T-helper 17 cell (primary cell): ENCODE measurements around the gene CHPF. TPM values are rescaled to one million over a fixed set of nuclear protein-coding genes. Genes with fewer than 3 reads are reported as not detected.

Experiments
- ATAC-seq: fragments of 150-1000 bp; cut with Tn5 transposase; 2 replicates; pipeline ENCODE4 v1.10.0; 2021; ENCODE audit warnings: mild to moderate bottlenecking, moderate library complexity
- DNase-seq, 3 donors: peaks; one replicate each; pipeline versions ENCODE4 v3.0.0 to v3.0.0-alpha.2; 2020 to 2021
- H3K9me3 ChIP-seq: one replicate; pipeline ENCODE4 v1.7.0; 2013; ENCODE audit warnings: low read length, mild to moderate bottlenecking; ENCODE audit not compliant: control insufficient read depth, poor library complexity, severe bottlenecking
- H3K27ac Mint-ChIP-seq: one replicate; pipeline ENCODE4 v1.8.0; 2022; ENCODE audit warnings: mild to moderate bottlenecking, moderate library complexity, mixed read lengths
- H3K27me3 Mint-ChIP-seq: one replicate; pipeline ENCODE4 v1.8.0; 2022; ENCODE audit warnings: mixed read lengths
- H3K36me3 Mint-ChIP-seq: one replicate; pipeline ENCODE4 v1.8.0; 2022; ENCODE audit warnings: low read depth, mixed read lengths
- H3K4me1 Mint-ChIP-seq: one replicate; pipeline ENCODE4 v1.8.0; 2022; ENCODE audit warnings: mild to moderate bottlenecking, mixed read lengths
- H3K4me3 Mint-ChIP-seq: one replicate; pipeline ENCODE4 v1.8.0; 2022; ENCODE audit warnings: mild to moderate bottlenecking, moderate library complexity, mixed read lengths
- total RNA-seq, 4 donors: library from RNA in 2 of 4; stranded (reverse) in 2 of 4; gene quantifications; one replicate each; pipeline ENCODE4 v1.2.3 and lab custom pipeline; 2022 to 2026

CHPF gene
- total RNA-seq, 2 donors from 2014 or later: 9.4 to 10.4 TPM

DNA sequence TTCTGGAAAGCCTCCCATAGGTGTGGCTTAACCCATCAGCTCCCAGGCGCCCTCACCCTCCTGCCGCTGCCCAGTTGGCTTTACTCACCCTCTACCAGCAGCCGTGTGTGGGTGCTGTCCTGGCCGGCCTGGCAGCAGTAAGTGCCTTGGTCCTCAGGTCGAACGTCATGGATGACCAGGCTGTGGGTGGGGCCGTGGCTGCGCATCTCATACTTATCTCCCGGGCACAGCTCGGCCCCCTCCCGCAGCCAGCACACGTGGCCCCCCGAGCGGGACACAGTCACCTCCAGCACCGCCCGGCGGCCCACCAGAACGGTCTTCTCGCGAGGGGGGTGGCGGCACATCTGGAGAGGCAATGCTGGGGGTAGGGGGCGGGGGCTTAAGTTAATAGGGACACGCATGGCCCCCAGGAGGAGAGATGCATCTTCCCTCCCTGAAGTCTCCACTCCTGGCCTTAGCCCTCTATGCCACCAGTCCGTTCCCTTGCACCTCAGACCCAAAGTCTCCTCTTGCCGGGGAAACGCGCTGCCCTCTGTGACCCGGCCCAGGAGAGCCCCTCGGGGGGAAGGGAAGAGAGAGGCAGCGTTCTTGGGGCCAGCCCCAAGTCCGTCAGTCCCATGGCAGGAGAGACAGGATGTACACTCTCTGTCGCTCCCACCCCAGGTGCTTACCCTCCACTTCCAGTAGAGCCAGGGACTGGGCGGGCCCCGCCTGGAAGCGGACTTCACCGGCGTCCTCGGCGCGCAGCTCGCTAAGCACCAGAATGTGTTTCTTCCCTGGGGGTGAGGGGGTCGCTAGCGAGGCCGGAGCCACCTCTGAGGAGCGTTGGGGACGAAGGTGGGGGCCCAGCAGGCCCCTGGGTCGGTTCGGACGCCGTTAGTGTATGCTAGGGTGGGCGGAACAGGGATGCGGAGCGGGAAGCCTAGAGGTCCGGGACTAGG, 8.1 kb upstream of the CHPF start:
- Mint-ChIP-seq H3K27me3 (peaks cover 55% of the 10 kb centered on the region), H3K27ac (no peak overlapping the region), H3K4me3 (peak overlapping the region; percentile 90), H3K4me1 (peaks cover 9% of the 10 kb centered on the region), H3K36me3 (no peaks in the 10 kb centered on the region)
- ATAC-seq: peak; percentile 10
- H3K9me3 ChIP-seq: no peaks in the 10 kb centered on the region
- DNase-seq: no peak

DNA sequence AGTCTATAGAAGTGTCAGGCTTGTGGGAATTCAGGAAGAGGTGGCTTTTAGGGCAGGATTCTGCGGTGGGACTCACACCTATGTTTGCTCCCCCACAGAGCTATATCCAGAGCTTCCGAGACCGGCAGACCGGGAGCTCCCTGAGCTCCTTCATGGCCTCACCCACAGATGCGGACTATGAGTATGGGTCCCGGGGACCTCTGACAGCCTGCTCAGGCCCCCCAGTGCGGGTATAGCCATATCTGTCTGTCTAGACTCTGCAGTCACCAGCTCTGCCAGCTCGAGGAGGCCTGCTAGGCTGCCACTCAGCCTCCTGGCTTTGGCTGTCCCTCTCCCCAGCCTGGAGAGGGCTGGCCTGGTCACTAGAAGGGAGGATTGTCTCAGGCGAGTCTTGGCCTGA, 6.0 kb upstream of the CHPF start:
- no peak for ATAC-seq
- no peak for DNase-seq
- no peaks in the 10 kb centered on the region for H3K9me3 ChIP-seq
- no peak overlapping the region for H3K4me3 Mint-ChIP-seq
- H3K36me3 Mint-ChIP-seq: no peaks in the 10 kb centered on the region
- peaks cover 13% of the 10 kb centered on the region for H3K4me1 Mint-ChIP-seq
- H3K27me3 Mint-ChIP-seq: peaks cover 45% of the 10 kb centered on the region
- H3K27ac Mint-ChIP-seq: no peak overlapping the region

DNA sequence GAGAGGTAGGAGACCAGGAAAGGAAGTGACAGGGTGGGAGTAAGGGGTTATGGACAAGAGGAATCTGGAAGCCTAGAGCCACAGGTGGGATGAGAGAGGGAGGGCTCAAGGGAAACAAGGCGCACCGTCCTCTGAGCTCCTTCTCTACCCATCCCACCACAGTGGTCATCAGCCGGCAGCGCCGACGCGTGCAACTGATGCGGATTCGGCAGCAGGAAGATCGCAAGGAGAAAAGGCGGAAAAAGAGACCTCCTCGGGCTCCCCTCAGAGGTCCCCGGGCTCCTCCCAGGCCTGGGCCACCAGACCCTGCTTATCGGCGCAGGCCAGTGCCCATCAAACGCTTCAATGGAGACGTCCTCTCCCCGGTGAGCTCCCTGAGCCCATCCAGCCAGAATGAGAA, 5.4 kb upstream of the CHPF start:
- no peaks in the 10 kb centered on the region for H3K9me3 ChIP-seq
- peaks cover 17% of the 10 kb centered on the region for H3K4me1 Mint-ChIP-seq
- H3K27me3 Mint-ChIP-seq: peaks cover 39% of the 10 kb centered on the region
- H3K27ac Mint-ChIP-seq: no peak overlapping the region
- no peak for DNase-seq
- no peak overlapping the region for H3K4me3 Mint-ChIP-seq
- no peak for ATAC-seq
- no peaks in the 10 kb centered on the region for H3K36me3 Mint-ChIP-seq

DNA sequence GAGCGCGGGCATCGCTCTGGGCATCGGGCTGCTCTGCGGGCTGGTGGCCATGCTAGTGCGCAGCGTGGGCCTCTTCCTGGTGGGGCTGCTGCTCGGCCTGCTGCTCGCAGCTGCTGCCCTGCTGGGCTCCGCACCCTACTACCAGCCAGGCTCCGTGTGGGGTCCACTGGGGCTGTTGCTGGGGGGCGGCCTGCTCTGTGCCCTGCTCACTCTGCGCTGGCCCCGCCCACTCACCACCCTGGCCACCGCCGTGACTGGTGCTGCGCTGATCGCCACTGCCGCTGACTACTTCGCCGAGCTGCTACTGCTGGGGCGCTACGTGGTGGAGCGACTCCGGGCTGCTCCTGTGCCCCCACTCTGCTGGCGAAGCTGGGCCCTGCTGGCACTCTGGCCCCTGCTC, 4.0 kb upstream of the CHPF start:
- H3K27ac Mint-ChIP-seq: no peak overlapping the region
- DNase-seq: no peak
- H3K36me3 Mint-ChIP-seq: no peaks in the 10 kb centered on the region
- no peaks in the 10 kb centered on the region for H3K9me3 ChIP-seq
- no peak for ATAC-seq
- no peak overlapping the region for H3K4me3 Mint-ChIP-seq
- H3K27me3 Mint-ChIP-seq: peaks cover 31% of the 10 kb centered on the region
- H3K4me1 Mint-ChIP-seq: peaks cover 20% of the 10 kb centered on the region

DNA sequence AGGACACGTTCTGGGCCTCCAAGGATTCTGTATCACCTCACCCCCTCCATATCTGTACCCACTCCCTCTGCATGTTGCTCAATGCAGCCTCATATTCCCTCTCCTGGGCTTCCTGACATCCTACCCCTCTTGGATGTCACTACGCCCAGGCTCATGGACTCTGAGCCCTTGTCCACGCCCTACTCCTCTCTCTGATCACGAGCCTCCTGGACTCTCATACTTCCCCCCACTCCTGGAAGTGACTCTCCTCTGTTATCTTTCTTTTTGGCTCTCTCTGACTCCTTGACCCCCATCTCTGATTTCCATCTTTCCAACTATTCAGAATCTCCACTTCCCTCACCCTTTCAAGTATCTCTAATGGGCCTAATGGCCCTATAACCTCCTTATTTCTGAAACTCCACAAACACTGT, 2.3 kb upstream of the CHPF start:
- no peaks in the 10 kb centered on the region for H3K36me3 Mint-ChIP-seq
- H3K4me1 Mint-ChIP-seq: peaks cover 23% of the 10 kb centered on the region
- DNase-seq (no peak), ATAC-seq (no peak)
- no peak overlapping the region for H3K27ac Mint-ChIP-seq
- peaks cover 23% of the 10 kb centered on the region for H3K27me3 Mint-ChIP-seq
- H3K9me3 ChIP-seq: no peaks in the 10 kb centered on the region
- no peak overlapping the region for H3K4me3 Mint-ChIP-seq

DNA sequence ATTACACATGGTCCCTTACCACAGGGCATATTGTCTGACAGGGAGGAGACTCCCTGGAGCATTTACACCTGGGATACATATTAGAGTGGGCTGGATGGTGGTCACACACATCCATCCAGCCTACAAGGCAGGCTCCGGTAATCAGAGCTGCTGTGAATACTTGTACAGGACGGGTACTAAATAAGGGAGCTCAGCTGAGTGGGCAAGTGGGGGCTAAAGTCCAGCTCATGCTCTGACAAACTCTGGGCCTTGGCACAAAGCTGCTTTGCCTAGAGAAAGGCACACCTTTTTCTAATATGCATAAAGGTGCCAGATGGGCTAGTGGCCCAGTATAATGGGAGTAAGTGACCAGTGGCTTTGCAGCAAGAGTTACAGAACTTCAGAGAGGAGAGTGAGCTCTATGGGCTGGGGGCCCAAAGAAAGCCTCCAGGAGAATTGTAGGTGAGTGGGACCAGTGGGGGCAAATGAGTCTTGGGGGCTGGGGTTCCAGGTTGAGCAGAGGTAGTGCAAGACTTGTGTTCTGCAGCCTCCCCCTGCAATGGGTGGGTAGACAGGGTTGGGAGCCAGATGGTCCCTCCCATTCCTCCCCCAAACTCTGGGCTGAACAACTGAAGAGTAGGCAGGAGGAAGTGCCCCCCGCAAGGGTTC, 1.8 kb upstream of the CHPF start:
- no peaks in the 10 kb centered on the region for H3K9me3 ChIP-seq
- Mint-ChIP-seq H3K27me3 (peaks cover 18% of the 10 kb centered on the region), H3K4me1 (peaks cover 21% of the 10 kb centered on the region), H3K36me3 (no peaks in the 10 kb centered on the region), H3K4me3 (peak overlapping the region; percentile 92), H3K27ac (peak overlapping the region; percentile 85)
- no peak for ATAC-seq
- no peak for DNase-seq

DNA sequence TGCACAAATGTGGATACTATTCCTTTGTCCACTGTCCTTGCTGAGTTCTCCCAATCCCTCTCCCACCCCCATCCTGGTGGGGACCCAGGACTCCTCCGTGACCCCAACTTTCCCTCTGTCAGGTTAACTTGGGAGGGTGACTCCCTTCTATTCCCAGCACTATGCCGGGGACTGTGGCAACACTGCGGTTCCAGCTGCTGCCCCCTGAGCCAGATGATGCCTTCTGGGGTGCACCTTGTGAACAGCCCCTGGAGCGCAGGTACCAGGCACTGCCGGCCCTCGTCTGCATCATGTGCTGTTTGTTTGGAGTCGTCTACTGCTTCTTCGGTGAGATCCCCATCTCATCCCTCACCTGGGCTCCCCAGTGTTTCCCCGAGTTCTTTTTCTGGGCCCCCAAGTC, 958 bp upstream of the CHPF start:
- Mint-ChIP-seq H3K4me3 (peak overlapping the region; percentile 92), H3K36me3 (no peaks in the 10 kb centered on the region), H3K27me3 (peaks cover 16% of the 10 kb centered on the region), H3K4me1 (peaks cover 21% of the 10 kb centered on the region), H3K27ac (peak overlapping the region; percentile 85)
- ATAC-seq (no peak), DNase-seq (no peak)
- H3K9me3 ChIP-seq: no peaks in the 10 kb centered on the region

DNA sequence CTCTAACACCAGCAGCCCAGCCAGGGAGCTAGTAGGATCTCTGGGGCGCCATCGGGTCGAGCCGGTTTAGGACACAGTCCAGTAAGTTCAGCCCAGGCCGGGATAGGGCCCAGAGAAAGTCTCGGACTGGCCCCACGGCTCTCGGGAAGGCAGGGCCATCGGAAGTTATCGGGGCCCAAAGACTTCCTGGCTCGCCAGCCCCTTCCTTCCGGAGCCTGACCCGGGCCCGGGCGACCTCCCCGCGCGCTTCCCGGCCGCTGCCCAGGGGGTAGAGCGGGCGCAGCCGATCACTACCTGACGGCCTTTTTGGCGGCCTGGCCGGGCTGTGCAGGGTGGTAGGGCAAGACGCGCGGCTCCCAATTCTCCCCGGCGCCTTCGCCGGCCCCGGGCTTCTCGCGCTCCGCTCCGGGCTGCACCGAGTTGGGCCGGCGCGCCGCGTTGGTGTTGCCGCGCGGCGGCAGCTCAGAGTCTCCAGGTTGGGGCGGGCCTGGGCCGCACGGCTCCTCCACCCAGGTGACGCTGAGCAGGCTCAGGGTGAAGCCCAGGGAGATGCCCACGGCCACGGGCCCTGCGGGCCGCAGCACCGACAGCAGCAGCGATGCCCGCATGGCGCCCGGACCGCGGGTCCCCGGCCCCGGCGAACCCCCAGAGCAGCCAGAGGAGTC, 546 bp downstream of the CHPF start:
- ATAC-seq (peak; percentile 57), DNase-seq (peak in 1 of 3 donors; percentile 49)
- peaks cover 1% of the 10 kb centered on the region for H3K27me3 Mint-ChIP-seq
- no peaks in the 10 kb centered on the region for H3K36me3 Mint-ChIP-seq
- H3K9me3 ChIP-seq: no peaks in the 10 kb centered on the region
- peak overlapping the region; percentile 92 for H3K4me3 Mint-ChIP-seq
- H3K4me1 Mint-ChIP-seq: peaks cover 18% of the 10 kb centered on the region
- peak overlapping the region; percentile 60 for H3K27ac Mint-ChIP-seq

DNA sequence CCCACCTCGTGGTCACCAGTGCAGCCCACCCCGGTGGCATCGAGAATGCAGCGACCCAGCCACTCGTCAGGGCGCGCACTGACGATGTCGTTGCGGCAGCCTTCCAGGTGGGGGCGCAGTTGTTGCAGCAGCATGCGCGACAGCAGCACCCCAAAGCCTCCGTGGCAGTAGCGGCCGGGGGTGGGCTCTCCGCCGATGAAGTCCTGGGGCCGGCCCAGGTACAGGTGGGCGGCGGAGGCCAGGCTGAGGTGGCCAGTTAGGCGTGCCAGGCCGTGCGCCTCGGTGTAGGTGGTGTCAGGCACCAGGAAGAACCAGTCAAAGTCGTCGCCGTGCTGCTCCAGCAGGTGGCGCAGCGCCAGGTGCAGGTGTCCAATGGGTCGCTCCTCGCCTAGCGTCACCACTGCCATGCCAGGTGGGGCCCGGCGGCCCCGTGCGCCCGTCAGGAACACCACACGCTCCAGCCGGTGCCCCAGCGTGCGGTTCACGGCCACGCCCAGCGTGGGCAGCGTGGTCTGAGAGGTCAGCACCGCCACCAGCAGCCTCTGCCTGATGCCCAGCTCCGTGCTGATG, 1.9 kb downstream of the CHPF start:
- Mint-ChIP-seq H3K27me3 (no peaks in the 10 kb centered on the region), H3K4me1 (peaks cover 18% of the 10 kb centered on the region)
- peak; percentile 75 to 89 (median 75) for DNase-seq

DNA sequence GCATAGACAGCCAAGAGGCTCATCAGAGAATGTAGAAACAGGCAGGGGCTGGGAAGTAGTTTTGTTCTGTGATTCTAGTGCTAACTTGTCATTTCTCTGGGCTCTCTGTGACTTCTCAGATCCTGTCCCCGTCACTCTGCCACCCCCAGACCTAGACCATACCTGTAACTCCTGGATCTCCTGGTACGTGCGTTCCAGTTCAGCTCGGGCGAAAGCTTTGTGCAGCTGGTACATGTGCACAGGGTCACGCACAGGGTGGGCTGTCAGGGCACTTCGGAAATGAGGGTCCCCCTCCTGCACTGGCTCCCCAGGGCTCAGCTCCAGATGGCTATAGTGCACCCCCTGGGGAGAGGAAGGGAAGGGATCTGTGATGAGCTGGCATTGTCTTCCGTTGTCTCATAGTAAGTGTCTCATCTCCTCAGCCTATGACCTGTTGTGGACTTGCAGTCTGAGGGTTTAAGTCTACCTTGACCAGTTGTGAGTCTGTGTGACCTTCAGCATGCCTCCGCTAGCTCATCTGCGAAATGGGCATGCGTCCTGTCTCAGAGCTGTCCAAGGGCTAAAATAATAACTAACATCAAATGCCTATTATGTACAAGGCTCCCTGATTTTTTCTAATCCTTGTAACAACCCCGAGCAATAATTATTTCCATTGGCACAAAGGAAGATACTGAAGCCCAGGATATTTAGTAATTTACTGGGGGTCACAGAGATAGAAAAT, 2.7 kb downstream of the CHPF start:
- peak overlapping the region; percentile 92 for H3K4me3 Mint-ChIP-seq
- no peak for ATAC-seq
- H3K27me3 Mint-ChIP-seq: peaks cover 4% of the 10 kb centered on the region
- H3K27ac Mint-ChIP-seq: peak overlapping the region; percentile 34
- no peaks in the 10 kb centered on the region for H3K36me3 Mint-ChIP-seq
- H3K9me3 ChIP-seq: no peaks in the 10 kb centered on the region
- DNase-seq: no peak
- H3K4me1 Mint-ChIP-seq: peaks cover 18% of the 10 kb centered on the region

More for the DNA sequence above, 1.9 kb downstream of the CHPF start:
- no peaks in the 10 kb centered on the region for H3K9me3 ChIP-seq
- Mint-ChIP-seq H3K36me3 (no peaks in the 10 kb centered on the region), H3K4me3 (peak overlapping the region; percentile 92), H3K27ac (peak overlapping the region; percentile 60)
- peak; percentile 55 for ATAC-seq

DNA sequence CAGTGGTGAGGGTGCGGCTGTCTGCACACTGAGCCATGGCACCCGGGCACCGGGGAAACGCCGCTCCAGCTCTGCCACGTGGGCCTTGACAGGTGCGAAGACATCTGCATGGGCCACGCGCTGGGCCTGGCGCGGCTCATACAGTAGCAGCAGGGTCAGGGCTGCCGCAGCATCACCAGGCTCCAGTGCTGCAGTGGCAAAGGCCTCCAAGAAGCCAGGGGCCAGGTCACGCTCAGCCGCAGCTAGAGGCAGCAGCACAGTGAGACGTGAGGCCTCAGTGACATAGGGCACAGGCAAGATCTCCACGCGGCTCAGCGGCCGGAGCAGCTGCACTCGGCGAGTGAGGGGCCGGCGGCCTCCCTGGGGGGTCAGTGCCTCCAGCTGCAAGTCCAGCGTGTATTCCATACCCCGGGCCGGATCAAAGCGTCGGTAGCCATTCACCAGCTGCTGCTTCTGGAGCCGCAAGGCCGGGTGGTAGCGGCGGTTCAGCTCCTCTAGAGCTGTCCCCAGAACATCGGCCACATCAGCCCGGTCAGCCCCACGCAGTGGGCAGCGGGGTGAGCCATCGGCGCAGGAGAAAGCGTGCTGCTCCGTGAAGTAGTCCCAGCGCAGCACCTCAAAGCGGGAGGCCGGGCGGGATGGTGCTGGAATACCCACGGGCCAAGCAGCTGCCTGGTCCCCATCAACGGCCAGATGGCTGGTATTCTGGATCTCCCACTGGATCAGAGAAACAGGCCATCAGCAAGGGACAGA, 3.5 kb downstream of the CHPF start:
- peaks cover 12% of the 10 kb centered on the region for H3K27me3 Mint-ChIP-seq
- ATAC-seq (no peak), DNase-seq (no peak)
- H3K9me3 ChIP-seq: no peaks in the 10 kb centered on the region
- no peak overlapping the region for H3K4me3 Mint-ChIP-seq
- peaks cover 22% of the 10 kb centered on the region for H3K4me1 Mint-ChIP-seq
- peaks cover 4% of the 10 kb centered on the region for H3K36me3 Mint-ChIP-seq
- H3K27ac Mint-ChIP-seq: no peak overlapping the region
